Stimulated activated naive CD8-positive, alpha-beta T cell treated with anti-CD3 and anti-CD28 coated beads, Interleukin-15, amount 100 ng/mL, for 72 hours (primary cell): Measurements from ENCODE around the gene RANBP1.

ENCODE experiments used
- ATAC-seq: fragments of 150-1000 bp; cut with Tn5 transposase; 2 replicates; pipeline ENCODE4 v1.10.0; 2021; ENCODE audit warnings: mild to moderate bottlenecking, moderate library complexity
- DNase-seq, 2 donors: peaks; one replicate each; pipeline ENCODE4 v3.0.0; 2021 to 2022
- H3K27ac Mint-ChIP-seq, 2 donors: one replicate each; pipeline ENCODE4 v1.8.0; 2022; ENCODE audit warnings: mild to moderate bottlenecking in 2 of 2, mixed read lengths in 2 of 2, moderate library complexity in 2 of 2
- H3K27me3 Mint-ChIP-seq: one replicate; pipeline ENCODE4 v1.8.0; 2022; ENCODE audit warnings: mixed read lengths
- H3K4me1 Mint-ChIP-seq: one replicate; pipeline ENCODE4 v1.8.0; 2022; ENCODE audit warnings: mild to moderate bottlenecking, mixed read lengths
- H3K4me3 Mint-ChIP-seq, 2 donors: one replicate each; pipeline ENCODE4 v1.8.0; 2022; ENCODE audit warnings: mild to moderate bottlenecking in 2 of 2, mixed read lengths in 2 of 2, moderate library complexity in 1 of 2
- H3K9me3 Mint-ChIP-seq, 2 donors: one replicate each; pipeline ENCODE4 v1.8.0; 2022; ENCODE audit warnings: mixed read lengths in 2 of 2

RANBP1 gene

GRCh38 chr22:20145832-20146223 lies 29.9 kb downstream of the RANBP1 start:
- peaks cover 13% of the 10 kb centered on the region for H3K4me1 Mint-ChIP-seq

GRCh38 chr22:20146777-20147176 lies 30.9 kb downstream of the RANBP1 start:
- no peaks in the 10 kb centered on the region for H3K27me3 Mint-ChIP-seq
- no peak for DNase-seq
- H3K27ac Mint-ChIP-seq: no peak overlapping the region
- peak; percentile 4 for ATAC-seq
- peaks cover 13% of the 10 kb centered on the region for H3K4me1 Mint-ChIP-seq
- no peak overlapping the region for H3K4me3 Mint-ChIP-seq
- no peaks in the 10 kb centered on the region for H3K9me3 Mint-ChIP-seq

More at GRCh38 chr22:20145832-20146223, 29.9 kb downstream of the RANBP1 start:
- H3K27me3 Mint-ChIP-seq: no peaks in the 10 kb centered on the region
- no peaks in the 10 kb centered on the region for H3K9me3 Mint-ChIP-seq
- ATAC-seq (no peak), DNase-seq (no peak)
- H3K27ac Mint-ChIP-seq: no peak overlapping the region
- no peak overlapping the region for H3K4me3 Mint-ChIP-seq

- Mint-ChIP-seq H3K27me3 (no peaks in the 10 kb centered on the region), H3K27ac (no peak overlapping the region), H3K4me1 (peaks cover 13% of the 10 kb centered on the region), H3K4me3 (no peak overlapping the region), H3K9me3 (no peaks in the 10 kb centered on the region)
- ATAC-seq (no peak), DNase-seq (no peak)
These were observed 31.5 kb downstream of the RANBP1 start for GRCh38 chr22:20147237-20147988.

- Mint-ChIP-seq H3K9me3 (no peaks in the 10 kb centered on the region), H3K27ac (no peak overlapping the region), H3K27me3 (no peaks in the 10 kb centered on the region), H3K4me1 (peaks cover 13% of the 10 kb centered on the region), H3K4me3 (no peak overlapping the region)
- DNase-seq (no peak), ATAC-seq (no peak)
These were observed 32.5 kb downstream of the RANBP1 start for GRCh38 chr22:20148414-20148813.

- Mint-ChIP-seq H3K27ac (no peak overlapping the region), H3K9me3 (no peaks in the 10 kb centered on the region), H3K4me3 (no peak overlapping the region), H3K27me3 (no peaks in the 10 kb centered on the region), H3K4me1 (peaks cover 13% of the 10 kb centered on the region)
- DNase-seq (no peak), ATAC-seq (peak; percentile 29)
These were observed 33.6 kb downstream of the RANBP1 start for GRCh38 chr22:20149257-20150250.

- ATAC-seq: peak; percentile 39
- no peak within 1 kb of the TSS for H3K4me3 Mint-ChIP-seq
- H3K27me3 Mint-ChIP-seq: no peaks in the 10 kb centered on the region
- DNase-seq: no peak
- no peak within 1 kb of the TSS for H3K27ac Mint-ChIP-seq
- peaks cover 13% of the 10 kb centered on the region for H3K4me1 Mint-ChIP-seq
- H3K9me3 Mint-ChIP-seq: no peaks in the 10 kb centered on the region
These were observed 34.7 kb downstream of the RANBP1 start, which contains the start of gene CCDC188 for GRCh38 chr22:20150381-20151275. Gene CCDC188 (minus strand): TSS chr22:20151055. CDS start chr22:20150986, 69 bp downstream.

- peaks cover 2% of the 10 kb centered on the region for H3K27me3 Mint-ChIP-seq
- H3K27ac Mint-ChIP-seq: no peak overlapping the region
- no peak for DNase-seq
- no peaks in the 10 kb centered on the region for H3K9me3 Mint-ChIP-seq
- peaks cover 11% of the 10 kb centered on the region for H3K4me1 Mint-ChIP-seq
- no peak for ATAC-seq
- H3K4me3 Mint-ChIP-seq: no peak overlapping the region
These were observed 35.3 kb downstream of the RANBP1 start for GRCh38 chr22:20151276-20151588.

GRCh38 chr22:20152464-20152890 lies 36.6 kb downstream of the RANBP1 start:
- H3K27me3 Mint-ChIP-seq: peaks cover 14% of the 10 kb centered on the region
- peaks cover 9% of the 10 kb centered on the region for H3K4me1 Mint-ChIP-seq
- no peak for DNase-seq
- ATAC-seq: no peak
- no peaks in the 10 kb centered on the region for H3K9me3 Mint-ChIP-seq
- peak overlapping the region in 1 of 2 donors; percentile 30 for H3K27ac Mint-ChIP-seq
- H3K4me3 Mint-ChIP-seq: no peak overlapping the region

GRCh38 chr22:20153945-20154344 lies 38.0 kb downstream of the RANBP1 start:
- DNase-seq: no peak
- Mint-ChIP-seq H3K4me3 (no peak overlapping the region), H3K9me3 (no peaks in the 10 kb centered on the region), H3K27ac (no peak overlapping the region), H3K4me1 (peaks cover 6% of the 10 kb centered on the region), H3K27me3 (peaks cover 14% of the 10 kb centered on the region)
- no peak for ATAC-seq

- peak; percentile 18 for ATAC-seq
- peaks cover 14% of the 10 kb centered on the region for H3K27me3 Mint-ChIP-seq
- peaks cover 6% of the 10 kb centered on the region for H3K4me1 Mint-ChIP-seq
- H3K4me3 Mint-ChIP-seq: no peak overlapping the region
- no peaks in the 10 kb centered on the region for H3K9me3 Mint-ChIP-seq
- DNase-seq: no peak
- H3K27ac Mint-ChIP-seq: peak overlapping the region in 1 of 2 donors; percentile 27
These were observed 38.8 kb downstream of the RANBP1 start for GRCh38 chr22:20154602-20155187.

- H3K4me3 Mint-ChIP-seq: no peak overlapping the region
- H3K27me3 Mint-ChIP-seq: peaks cover 14% of the 10 kb centered on the region
- no peaks in the 10 kb centered on the region for H3K9me3 Mint-ChIP-seq
- DNase-seq: no peak
- H3K4me1 Mint-ChIP-seq: peaks cover 6% of the 10 kb centered on the region
- no peak for ATAC-seq
- no peak overlapping the region for H3K27ac Mint-ChIP-seq
These were observed 39.6 kb downstream of the RANBP1 start for GRCh38 chr22:20155330-20156041.

GRCh38 chr22:20156042-20156389 lies 40.1 kb downstream of the RANBP1 start:
- ATAC-seq (no peak), DNase-seq (no peak)
- no peak overlapping the region for H3K4me3 Mint-ChIP-seq
- peaks cover 14% of the 10 kb centered on the region for H3K27me3 Mint-ChIP-seq
- no peak overlapping the region for H3K27ac Mint-ChIP-seq
- H3K4me1 Mint-ChIP-seq: peaks cover 6% of the 10 kb centered on the region
- no peaks in the 10 kb centered on the region for H3K9me3 Mint-ChIP-seq

GRCh38 chr22:20156611-20157429 lies 40.9 kb downstream of the RANBP1 start:
- Mint-ChIP-seq H3K4me3 (no peak overlapping the region), H3K27me3 (peaks cover 14% of the 10 kb centered on the region), H3K9me3 (no peaks in the 10 kb centered on the region), H3K4me1 (peaks cover 6% of the 10 kb centered on the region), H3K27ac (peak overlapping the region in 1 of 2 donors; percentile 76)
- ATAC-seq (peak; percentile 85), DNase-seq (peak; percentile 86 to 88)
